GM23338 (cell line): ENCODE data around the gene RABGAP1L.

ENCODE experiments used
- CREB1 ChIP-seq: fragments of 250-450 bp; sonication (Bioruptor Pico); IDR thresholded peaks from 2 replicates; pipeline ENCODE4 v1.5.0; 2020; ENCODE audit warnings: low read depth, mild to moderate bottlenecking, moderate library complexity
- EZH2 ChIP-seq: fragments of 200-600 bp; sonication (generic); IDR thresholded peaks from one replicate; pipeline ENCODE4 v1.8.0; 2017; ENCODE audit warnings: antibody characterized with exemption, mild to moderate bottlenecking, low read depth; ENCODE audit not compliant: unreplicated experiment
- EZH2phosphoT487 ChIP-seq: fragments of 200-600 bp; sonication (generic); IDR thresholded peaks from one replicate; pipeline ENCODE4 v1.8.1; 2018; ENCODE audit warnings: antibody characterized with exemption; ENCODE audit not compliant: unreplicated experiment
- JUNB ChIP-seq: IDR thresholded peaks from one replicate; pipeline ENCODE4 v1.6.1; 2016; ENCODE audit warnings: antibody characterized with exemption; ENCODE audit not compliant: unreplicated experiment
- POLR2AphosphoS5 ChIP-seq: IDR thresholded peaks from 2 replicates; pipeline ENCODE4 v1.6.1; 2016; ENCODE audit warnings: antibody characterized with exemption, low read depth
- STAT1 ChIP-seq: IDR thresholded peaks from one replicate; pipeline ENCODE4 v1.6.1; 2016; ENCODE audit warnings: antibody characterized with exemption; ENCODE audit not compliant: unreplicated experiment
- TF ChIP-seq, protein P1 (sequence below), 2 experiments: fragments of 200-600 bp in 1 of 2; sonication (generic) in 1 of 2; conservative IDR thresholded peaks; 2 replicates each; pipeline versions ENCODE4 v1.5.1 to v1.6.1; 2016 to 2017; ENCODE audit warnings: antibody characterized with exemption in 2 of 2, low read depth in 2 of 2, mild to moderate bottlenecking in 2 of 2, moderate library complexity in 1 of 2
- TF ChIP-seq, protein P2 (sequence below): IDR thresholded peaks from one replicate; pipeline ENCODE4 v1.6.1; 2018; ENCODE audit warnings: antibody characterized with exemption; ENCODE audit not compliant: unreplicated experiment
- TF ChIP-seq, protein P3 (sequence below): IDR thresholded peaks from 2 replicates; pipeline ENCODE4 v1.6.1; 2016; ENCODE audit warnings: antibody characterized with exemption
- TF ChIP-seq, protein P4 (sequence below): fragments of 250-450 bp; sonication (Bioruptor Pico); IDR thresholded peaks from 2 replicates; pipeline ENCODE4 v1.5.0; 2020; ENCODE audit warnings: mild to moderate bottlenecking, moderate library complexity

DNA sequence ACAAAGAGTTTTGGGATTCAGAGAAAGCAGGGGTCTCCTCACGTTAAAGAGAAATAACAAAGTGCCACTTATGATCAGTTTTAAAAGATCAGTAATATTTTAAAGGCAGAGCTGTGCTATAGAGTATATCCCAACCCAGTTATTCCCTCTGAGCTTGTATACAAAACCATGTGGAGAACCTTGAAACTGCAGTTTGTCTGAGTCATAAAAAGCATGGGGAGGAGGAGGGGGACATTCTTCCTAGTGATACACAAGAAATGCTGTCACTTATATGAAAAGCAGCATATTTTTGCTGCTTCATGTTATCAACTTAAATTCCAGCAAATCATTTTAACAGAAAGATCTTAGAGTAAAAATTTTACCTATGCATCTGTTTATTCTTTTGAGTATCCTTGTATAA, 533.0 kb downstream of the RABGAP1L start:
- TF ChIP-seq, protein P1, sequence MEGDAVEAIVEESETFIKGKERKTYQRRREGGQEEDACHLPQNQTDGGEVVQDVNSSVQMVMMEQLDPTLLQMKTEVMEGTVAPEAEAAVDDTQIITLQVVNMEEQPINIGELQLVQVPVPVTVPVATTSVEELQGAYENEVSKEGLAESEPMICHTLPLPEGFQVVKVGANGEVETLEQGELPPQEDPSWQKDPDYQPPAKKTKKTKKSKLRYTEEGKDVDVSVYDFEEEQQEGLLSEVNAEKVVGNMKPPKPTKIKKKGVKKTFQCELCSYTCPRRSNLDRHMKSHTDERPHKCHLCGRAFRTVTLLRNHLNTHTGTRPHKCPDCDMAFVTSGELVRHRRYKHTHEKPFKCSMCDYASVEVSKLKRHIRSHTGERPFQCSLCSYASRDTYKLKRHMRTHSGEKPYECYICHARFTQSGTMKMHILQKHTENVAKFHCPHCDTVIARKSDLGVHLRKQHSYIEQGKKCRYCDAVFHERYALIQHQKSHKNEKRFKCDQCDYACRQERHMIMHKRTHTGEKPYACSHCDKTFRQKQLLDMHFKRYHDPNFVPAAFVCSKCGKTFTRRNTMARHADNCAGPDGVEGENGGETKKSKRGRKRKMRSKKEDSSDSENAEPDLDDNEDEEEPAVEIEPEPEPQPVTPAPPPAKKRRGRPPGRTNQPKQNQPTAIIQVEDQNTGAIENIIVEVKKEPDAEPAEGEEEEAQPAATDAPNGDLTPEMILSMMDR (conservative IDR thresholded peaks at IDR 0.05; ENCODE audit: low read depth in 2 of 2) = peak in 1 of 2 experiments; percentile 35; a peak in 2 of 4 replicates
- TF ChIP-seq POLR2AphosphoS5 = no peak
- no peak for TF ChIP-seq EZH2phosphoT487
- TF ChIP-seq, protein P2, sequence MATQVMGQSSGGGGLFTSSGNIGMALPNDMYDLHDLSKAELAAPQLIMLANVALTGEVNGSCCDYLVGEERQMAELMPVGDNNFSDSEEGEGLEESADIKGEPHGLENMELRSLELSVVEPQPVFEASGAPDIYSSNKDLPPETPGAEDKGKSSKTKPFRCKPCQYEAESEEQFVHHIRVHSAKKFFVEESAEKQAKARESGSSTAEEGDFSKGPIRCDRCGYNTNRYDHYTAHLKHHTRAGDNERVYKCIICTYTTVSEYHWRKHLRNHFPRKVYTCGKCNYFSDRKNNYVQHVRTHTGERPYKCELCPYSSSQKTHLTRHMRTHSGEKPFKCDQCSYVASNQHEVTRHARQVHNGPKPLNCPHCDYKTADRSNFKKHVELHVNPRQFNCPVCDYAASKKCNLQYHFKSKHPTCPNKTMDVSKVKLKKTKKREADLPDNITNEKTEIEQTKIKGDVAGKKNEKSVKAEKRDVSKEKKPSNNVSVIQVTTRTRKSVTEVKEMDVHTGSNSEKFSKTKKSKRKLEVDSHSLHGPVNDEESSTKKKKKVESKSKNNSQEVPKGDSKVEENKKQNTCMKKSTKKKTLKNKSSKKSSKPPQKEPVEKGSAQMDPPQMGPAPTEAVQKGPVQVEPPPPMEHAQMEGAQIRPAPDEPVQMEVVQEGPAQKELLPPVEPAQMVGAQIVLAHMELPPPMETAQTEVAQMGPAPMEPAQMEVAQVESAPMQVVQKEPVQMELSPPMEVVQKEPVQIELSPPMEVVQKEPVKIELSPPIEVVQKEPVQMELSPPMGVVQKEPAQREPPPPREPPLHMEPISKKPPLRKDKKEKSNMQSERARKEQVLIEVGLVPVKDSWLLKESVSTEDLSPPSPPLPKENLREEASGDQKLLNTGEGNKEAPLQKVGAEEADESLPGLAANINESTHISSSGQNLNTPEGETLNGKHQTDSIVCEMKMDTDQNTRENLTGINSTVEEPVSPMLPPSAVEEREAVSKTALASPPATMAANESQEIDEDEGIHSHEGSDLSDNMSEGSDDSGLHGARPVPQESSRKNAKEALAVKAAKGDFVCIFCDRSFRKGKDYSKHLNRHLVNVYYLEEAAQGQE = no peak
- no peak for TF ChIP-seq EZH2
- no peak for TF ChIP-seq STAT1
- no peak for TF ChIP-seq CREB1 (CRISPR knock-in tag)
- no peak for TF ChIP-seq JUNB
- TF ChIP-seq, protein P3, sequence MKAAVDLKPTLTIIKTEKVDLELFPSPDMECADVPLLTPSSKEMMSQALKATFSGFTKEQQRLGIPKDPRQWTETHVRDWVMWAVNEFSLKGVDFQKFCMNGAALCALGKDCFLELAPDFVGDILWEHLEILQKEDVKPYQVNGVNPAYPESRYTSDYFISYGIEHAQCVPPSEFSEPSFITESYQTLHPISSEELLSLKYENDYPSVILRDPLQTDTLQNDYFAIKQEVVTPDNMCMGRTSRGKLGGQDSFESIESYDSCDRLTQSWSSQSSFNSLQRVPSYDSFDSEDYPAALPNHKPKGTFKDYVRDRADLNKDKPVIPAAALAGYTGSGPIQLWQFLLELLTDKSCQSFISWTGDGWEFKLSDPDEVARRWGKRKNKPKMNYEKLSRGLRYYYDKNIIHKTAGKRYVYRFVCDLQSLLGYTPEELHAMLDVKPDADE = no peak
- TF ChIP-seq, protein P4, sequence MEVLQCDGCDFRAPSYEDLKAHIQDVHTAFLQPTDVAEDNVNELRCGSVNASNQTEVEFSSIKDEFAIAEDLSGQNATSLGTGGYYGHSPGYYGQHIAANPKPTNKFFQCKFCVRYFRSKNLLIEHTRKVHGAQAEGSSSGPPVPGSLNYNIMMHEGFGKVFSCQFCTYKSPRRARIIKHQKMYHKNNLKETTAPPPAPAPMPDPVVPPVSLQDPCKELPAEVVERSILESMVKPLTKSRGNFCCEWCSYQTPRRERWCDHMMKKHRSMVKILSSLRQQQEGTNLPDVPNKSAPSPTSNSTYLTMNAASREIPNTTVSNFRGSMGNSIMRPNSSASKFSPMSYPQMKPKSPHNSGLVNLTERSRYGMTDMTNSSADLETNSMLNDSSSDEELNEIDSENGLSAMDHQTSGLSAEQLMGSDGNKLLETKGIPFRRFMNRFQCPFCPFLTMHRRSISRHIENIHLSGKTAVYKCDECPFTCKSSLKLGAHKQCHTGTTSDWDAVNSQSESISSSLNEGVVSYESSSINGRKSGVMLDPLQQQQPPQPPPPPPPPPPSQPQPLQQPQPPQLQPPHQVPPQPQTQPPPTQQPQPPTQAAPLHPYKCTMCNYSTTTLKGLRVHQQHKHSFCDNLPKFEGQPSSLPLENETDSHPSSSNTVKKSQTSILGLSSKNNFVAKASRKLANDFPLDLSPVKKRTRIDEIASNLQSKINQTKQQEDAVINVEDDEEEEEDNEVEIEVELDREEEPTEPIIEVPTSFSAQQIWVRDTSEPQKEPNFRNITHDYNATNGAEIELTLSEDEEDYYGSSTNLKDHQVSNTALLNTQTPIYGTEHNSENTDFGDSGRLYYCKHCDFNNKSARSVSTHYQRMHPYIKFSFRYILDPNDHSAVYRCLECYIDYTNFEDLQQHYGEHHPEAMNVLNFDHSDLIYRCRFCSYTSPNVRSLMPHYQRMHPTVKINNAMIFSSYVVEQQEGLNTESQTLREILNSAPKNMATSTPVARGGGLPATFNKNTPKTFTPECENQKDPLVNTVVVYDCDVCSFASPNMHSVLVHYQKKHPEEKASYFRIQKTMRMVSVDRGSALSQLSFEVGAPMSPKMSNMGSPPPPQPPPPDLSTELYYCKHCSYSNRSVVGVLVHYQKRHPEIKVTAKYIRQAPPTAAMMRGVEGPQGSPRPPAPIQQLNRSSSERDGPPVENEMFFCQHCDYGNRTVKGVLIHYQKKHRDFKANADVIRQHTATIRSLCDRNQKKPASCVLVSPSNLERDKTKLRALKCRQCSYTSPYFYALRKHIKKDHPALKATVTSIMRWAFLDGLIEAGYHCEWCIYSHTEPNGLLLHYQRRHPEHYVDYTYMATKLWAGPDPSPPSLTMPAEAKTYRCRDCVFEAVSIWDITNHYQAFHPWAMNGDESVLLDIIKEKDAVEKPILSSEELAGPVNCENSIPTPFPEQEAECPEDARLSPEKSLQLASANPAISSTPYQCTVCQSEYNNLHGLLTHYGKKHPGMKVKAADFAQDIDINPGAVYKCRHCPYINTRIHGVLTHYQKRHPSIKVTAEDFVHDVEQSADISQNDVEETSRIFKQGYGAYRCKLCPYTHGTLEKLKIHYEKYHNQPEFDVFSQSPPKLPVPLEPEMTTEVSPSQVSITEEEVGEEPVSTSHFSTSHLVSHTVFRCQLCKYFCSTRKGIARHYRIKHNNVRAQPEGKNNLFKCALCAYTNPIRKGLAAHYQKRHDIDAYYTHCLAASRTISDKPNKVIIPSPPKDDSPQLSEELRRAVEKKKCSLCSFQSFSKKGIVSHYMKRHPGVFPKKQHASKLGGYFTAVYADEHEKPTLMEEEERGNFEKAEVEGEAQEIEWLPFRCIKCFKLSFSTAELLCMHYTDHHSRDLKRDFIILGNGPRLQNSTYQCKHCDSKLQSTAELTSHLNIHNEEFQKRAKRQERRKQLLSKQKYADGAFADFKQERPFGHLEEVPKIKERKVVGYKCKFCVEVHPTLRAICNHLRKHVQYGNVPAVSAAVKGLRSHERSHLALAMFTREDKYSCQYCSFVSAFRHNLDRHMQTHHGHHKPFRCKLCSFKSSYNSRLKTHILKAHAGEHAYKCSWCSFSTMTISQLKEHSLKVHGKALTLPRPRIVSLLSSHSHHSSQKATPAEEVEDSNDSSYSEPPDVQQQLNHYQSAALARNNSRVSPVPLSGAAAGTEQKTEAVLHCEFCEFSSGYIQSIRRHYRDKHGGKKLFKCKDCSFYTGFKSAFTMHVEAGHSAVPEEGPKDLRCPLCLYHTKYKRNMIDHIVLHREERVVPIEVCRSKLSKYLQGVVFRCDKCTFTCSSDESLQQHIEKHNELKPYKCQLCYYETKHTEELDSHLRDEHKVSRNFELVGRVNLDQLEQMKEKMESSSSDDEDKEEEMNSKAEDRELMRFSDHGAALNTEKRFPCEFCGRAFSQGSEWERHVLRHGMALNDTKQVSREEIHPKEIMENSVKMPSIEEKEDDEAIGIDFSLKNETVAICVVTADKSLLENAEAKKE = no peak
